ENCODE data around the gene CTPS2. TPM values are rescaled to one million over a fixed set of nuclear protein-coding genes. Genes with fewer than 3 reads are reported as not detected.
"Not testable (repeated sequence)": the region's sequence is repeated elsewhere in the genome, so short reads cannot be mapped to it uniquely, and the experiment has no call there.

The CTPS2 gene
- polyA plus RNA-seq, 1 donor = 43.4 TPM

DNA sequence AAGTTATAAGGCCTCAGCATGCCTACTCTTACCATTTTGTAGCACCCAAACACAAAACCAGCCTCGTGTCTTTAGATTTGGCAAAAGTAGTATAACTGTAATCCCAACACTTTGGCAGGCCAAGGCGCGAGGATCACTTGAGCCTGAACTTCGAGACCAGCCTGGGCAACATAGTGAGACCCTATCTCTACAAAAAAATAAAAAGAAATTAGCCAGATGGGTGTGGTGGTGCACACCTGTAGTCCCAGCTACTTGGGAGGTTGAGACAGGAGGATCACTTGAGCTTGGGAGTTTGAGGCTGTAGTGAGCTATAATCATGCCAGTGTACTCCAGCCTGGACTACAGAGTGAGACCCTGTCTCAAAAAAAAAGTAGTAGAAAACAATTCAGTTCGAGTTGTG lies 24.6 kb upstream of the CTPS2 start:
- WGBS (ENCODE audit: insufficient coverage, low lambda C conversion rate) = no CpG with 5 or more reads among the region's 5 CpGs
- no peak overlapping the region for H3K27ac ChIP-seq (ENCODE audit: low read length)
- no peak for DNase-seq
- H3K36me3 ChIP-seq (ENCODE audit: control insufficient read depth, insufficient read depth, low read length) = peaks cover 27% of the 10 kb centered on the region
- H3K27me3 ChIP-seq (ENCODE audit: control insufficient read depth, insufficient read depth, low read length) = no peaks in the 10 kb centered on the region
- H3K9me3 ChIP-seq (ENCODE audit: control insufficient read depth, low read depth, low read length) = no peaks in the 10 kb centered on the region
- no peaks in the 10 kb centered on the region for H3K4me1 ChIP-seq (ENCODE audit: control insufficient read depth, insufficient read depth, low read length)
- no peak overlapping the region for H3K4me3 ChIP-seq (ENCODE audit: low read length)

DNA sequence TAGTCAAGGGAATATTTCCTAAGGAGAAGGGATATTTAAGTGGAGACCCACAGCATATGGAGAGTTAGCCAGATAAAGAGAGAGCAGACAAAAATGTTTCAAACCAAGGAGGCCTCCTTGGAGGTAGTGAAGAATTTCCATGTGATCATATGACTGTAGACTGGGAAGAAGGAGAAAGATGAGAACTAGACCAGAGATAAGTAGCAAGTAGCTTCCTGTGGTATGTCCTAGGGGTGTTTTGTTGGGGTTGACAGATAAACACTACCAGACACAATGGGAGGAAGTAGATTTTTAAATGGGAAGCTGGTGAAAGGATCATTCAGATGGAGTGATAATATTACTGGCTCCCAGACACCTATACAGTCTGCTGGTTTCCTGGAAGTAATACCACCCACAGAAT lies 20.5 kb upstream of the CTPS2 start:
- Histone ChIP-seq H3K27ac (ENCODE audit: low read length) (no peak overlapping the region), H3K4me1 (ENCODE audit: control insufficient read depth, insufficient read depth, low read length) (peaks cover 2% of the 10 kb centered on the region)

DNA sequence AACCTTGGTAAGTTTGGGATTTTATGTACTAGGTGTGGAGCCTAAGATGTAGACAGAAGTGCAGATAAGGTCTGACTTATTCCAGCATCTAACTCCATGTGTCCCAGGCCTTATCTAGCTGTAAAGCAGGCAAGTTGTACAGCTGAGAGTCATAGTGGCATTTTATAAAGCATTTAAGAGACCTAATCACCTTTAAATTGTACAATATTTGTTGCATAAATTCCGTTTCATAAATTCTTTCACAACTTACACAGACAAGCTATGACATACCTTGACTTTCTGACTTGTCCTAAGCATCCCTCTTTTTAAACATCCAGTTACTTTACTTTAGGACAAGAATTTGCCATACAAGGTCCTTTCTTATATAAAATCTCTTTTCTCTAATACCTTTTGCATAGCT lies 18.0 kb upstream of the CTPS2 start:
- 100% methylated on average over 1 of the region's 1 CpG for WGBS (ENCODE audit: insufficient coverage, low lambda C conversion rate)
- Histone ChIP-seq H3K27me3 (ENCODE audit: control insufficient read depth, insufficient read depth, low read length) (no peaks in the 10 kb centered on the region), H3K36me3 (ENCODE audit: control insufficient read depth, insufficient read depth, low read length) (peaks cover 3% of the 10 kb centered on the region), H3K4me3 (ENCODE audit: low read length) (no peak overlapping the region), H3K27ac (ENCODE audit: low read length) (no peak overlapping the region), H3K4me1 (ENCODE audit: control insufficient read depth, insufficient read depth, low read length) (peaks cover 4% of the 10 kb centered on the region), H3K9me3 (ENCODE audit: control insufficient read depth, low read depth, low read length) (no peaks in the 10 kb centered on the region)
- no peak for DNase-seq

More for the DNA sequence above, 20.5 kb upstream of the CTPS2 start:
- H3K4me3 ChIP-seq (ENCODE audit: low read length) = no peak overlapping the region
- no peak for DNase-seq
- H3K27me3 ChIP-seq (ENCODE audit: control insufficient read depth, insufficient read depth, low read length) = no peaks in the 10 kb centered on the region
- H3K36me3 ChIP-seq (ENCODE audit: control insufficient read depth, insufficient read depth, low read length) = peaks cover 22% of the 10 kb centered on the region
- no peaks in the 10 kb centered on the region for H3K9me3 ChIP-seq (ENCODE audit: control insufficient read depth, low read depth, low read length)

DNA sequence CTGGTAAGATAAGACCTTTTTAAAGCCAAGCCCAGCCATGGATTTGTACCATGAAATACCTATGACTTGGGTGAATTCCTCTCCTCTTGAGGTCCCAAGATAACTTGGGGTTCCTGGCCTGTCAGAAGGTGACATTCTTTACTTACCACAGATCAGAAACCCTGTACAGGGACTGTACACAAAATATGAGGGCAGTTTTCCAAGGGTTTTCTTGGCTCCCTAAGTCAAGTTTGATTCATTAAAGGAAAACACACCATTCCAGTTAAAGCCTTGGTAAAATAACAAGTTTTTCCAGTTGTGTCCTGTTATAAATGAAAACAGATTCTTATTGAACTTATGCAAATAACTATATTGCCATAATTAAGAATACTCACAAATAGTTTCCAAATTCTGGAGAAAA lies 15.2 kb upstream of the CTPS2 start:
- DNase-seq = no peak
- no peaks in the 10 kb centered on the region for H3K9me3 ChIP-seq (ENCODE audit: control insufficient read depth, low read depth, low read length)
- H3K27ac ChIP-seq (ENCODE audit: low read length) = peak overlapping the region; percentile 56
- H3K36me3 ChIP-seq (ENCODE audit: control insufficient read depth, insufficient read depth, low read length) = no peaks in the 10 kb centered on the region
- H3K4me3 ChIP-seq (ENCODE audit: low read length) = no peak overlapping the region
- H3K27me3 ChIP-seq (ENCODE audit: control insufficient read depth, insufficient read depth, low read length) = no peaks in the 10 kb centered on the region
- peaks cover 18% of the 10 kb centered on the region for H3K4me1 ChIP-seq (ENCODE audit: control insufficient read depth, insufficient read depth, low read length)

DNA sequence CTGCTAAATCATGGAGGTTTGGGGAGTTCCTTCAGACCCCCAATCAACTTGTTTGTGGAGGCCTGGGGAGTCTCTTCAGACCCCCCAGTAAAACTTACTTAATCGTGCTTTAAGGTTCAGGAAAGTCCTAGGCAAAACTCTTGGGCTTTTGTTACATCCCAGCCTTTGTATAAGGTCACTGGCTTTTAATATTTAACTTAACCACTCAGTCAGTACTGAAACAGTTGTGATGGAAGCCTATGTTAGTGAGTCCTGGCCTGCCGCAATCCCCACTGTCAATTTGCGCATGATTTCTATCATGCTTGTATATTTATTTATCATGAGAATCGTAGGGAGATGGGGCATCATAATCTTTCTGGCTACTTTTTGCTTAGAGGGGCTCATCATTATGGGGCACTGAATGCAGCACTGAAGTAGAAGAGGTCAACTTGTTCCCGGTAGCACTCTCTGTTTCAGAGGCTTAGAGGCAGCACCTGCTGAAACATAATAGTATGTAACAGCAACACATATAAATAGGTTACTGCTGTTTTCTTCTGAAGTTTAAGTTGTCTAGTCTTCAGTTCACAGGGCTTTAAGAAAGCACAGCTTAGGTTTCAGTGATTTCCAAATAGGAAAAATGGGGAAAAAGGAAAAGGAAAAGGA lies 14.0 kb upstream of the CTPS2 start:
- peak in 1 of 2 donors; percentile 61 for DNase-seq
- no CpG with 5 or more reads among the region's 5 CpGs for WGBS (ENCODE audit: insufficient coverage, low lambda C conversion rate)
- H3K4me1 ChIP-seq (ENCODE audit: control insufficient read depth, insufficient read depth, low read length) = peaks cover 20% of the 10 kb centered on the region

DNA sequence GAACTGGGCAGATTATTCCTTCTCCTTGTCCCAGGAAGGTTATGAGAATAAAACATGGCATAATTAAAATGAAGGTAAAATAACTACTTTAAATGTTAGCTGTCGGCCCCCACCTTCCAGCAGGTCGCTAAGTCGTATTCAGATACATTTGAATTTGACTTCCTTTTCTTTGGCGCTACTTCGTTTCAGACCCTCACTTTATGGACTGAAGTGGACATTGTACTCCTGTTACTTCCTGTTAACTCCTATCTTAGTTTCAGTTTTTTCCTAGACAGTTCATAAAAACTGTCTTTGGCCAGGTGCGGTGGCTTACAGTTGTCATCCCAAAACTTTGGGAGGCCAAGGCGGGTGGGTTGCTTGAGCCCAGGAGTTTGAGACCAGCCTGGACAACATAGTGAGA lies 12.6 kb upstream of the CTPS2 start:
- H3K9me3 ChIP-seq (ENCODE audit: control insufficient read depth, low read depth, low read length) = no peaks in the 10 kb centered on the region
- WGBS (ENCODE audit: insufficient coverage, low lambda C conversion rate) = no CpG with 5 or more reads among the region's 7 CpGs
- H3K4me1 ChIP-seq (ENCODE audit: control insufficient read depth, insufficient read depth, low read length) = peaks cover 24% of the 10 kb centered on the region
- DNase-seq = peak; percentile 46 to 67
- no peaks in the 10 kb centered on the region for H3K27me3 ChIP-seq (ENCODE audit: control insufficient read depth, insufficient read depth, low read length)
- peak overlapping the region; percentile 96 for H3K27ac ChIP-seq (ENCODE audit: low read length)
- H3K4me3 ChIP-seq (ENCODE audit: low read length) = no peak overlapping the region
- no peaks in the 10 kb centered on the region for H3K36me3 ChIP-seq (ENCODE audit: control insufficient read depth, insufficient read depth, low read length)

More for the DNA sequence above, 14.0 kb upstream of the CTPS2 start:
- not testable (repeated sequence) for H3K27me3 ChIP-seq (ENCODE audit: control insufficient read depth, insufficient read depth, low read length); H3K4me3 ChIP-seq (ENCODE audit: low read length); H3K36me3 ChIP-seq (ENCODE audit: control insufficient read depth, insufficient read depth, low read length); H3K9me3 ChIP-seq (ENCODE audit: control insufficient read depth, low read depth, low read length)
- H3K27ac ChIP-seq (ENCODE audit: low read length) = peak overlapping the region; percentile 96

DNA sequence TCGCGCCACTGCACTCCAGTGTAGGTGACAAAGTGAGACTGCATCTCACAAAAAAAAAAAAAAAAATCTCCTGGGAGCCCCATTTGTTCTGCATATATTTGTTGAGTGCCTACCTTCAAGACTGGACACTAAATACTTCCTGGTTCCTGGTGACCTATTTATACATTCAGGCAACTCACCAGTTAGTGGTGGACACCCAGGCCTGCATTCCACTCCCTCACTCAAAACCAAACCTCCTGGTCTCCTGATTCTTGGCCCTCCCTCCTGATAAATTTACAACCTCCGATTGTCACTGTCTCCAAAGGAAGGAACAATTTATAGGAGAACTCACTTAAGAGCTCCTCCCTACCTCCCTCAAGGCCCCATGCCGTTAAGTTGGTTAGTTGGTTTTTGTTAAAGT lies 10.0 kb upstream of the CTPS2 start:
- H3K27me3 ChIP-seq (ENCODE audit: control insufficient read depth, insufficient read depth, low read length) = no peaks in the 10 kb centered on the region
- peak overlapping the region; percentile 0 for H3K4me3 ChIP-seq (ENCODE audit: low read length)
- peak overlapping the region; percentile 96 for H3K27ac ChIP-seq (ENCODE audit: low read length)
- peaks cover 22% of the 10 kb centered on the region for H3K4me1 ChIP-seq (ENCODE audit: control insufficient read depth, insufficient read depth, low read length)
- 60% methylated on average over 1 of the region's 4 CpGs for WGBS (ENCODE audit: insufficient coverage, low lambda C conversion rate)
- H3K36me3 ChIP-seq (ENCODE audit: control insufficient read depth, insufficient read depth, low read length) = no peaks in the 10 kb centered on the region
- H3K9me3 ChIP-seq (ENCODE audit: control insufficient read depth, low read depth, low read length) = no peaks in the 10 kb centered on the region
- no peak for DNase-seq

DNA sequence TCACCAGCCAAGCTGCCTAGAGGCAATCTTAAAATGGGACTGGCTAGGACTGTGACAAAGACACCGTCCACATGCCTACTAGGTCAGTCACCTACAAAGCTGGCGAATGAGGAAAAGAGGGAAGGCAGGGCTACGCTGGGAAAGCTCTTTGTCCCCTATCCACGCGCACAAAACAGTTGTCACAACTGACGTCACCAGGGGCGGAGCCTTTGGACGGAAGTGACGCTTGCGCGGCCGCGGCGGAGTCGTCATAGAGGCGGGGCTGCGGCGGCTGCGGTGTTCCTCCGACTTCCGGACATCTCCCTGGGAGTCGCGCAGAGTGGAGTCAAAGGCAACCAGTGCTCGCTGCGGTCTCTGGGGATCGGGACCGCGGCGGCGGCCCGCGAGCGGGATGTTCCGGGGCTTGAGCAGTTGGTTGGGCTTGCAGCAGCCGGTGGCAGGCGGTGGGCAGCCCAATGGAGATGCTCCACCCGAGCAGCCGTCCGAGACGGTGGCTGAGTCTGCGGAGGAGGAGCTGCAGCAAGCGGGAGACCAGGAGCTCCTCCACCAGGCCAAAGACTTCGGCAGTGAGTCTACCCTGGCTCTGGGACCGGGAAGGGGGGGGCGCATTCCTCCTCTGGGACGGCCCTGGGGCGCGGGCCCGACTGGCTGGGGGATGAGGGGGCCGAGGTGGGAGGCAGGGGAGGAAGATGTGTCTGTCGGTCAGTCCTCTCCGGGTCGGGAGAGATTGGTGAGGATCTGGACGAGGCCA lies 7.0 kb upstream of the CTPS2 start, which contains the start of gene SYAP1:
TSS of gene SYAP1 (plus strand) at position 279 of the 751 bp plus-strand sequence. CDS start at position 392, 113 bp downstream.
- WGBS (ENCODE audit: insufficient coverage, low lambda C conversion rate) = no CpG with 5 or more reads among the region's 54 CpGs
- Histone ChIP-seq H3K36me3 (ENCODE audit: control insufficient read depth, insufficient read depth, low read length) (no peaks in the 10 kb centered on the region), H3K9me3 (ENCODE audit: control insufficient read depth, low read depth, low read length) (no peaks in the 10 kb centered on the region), H3K27ac (ENCODE audit: low read length) (peak within 1 kb of the TSS; percentile 100), H3K4me3 (ENCODE audit: low read length) (peak within 1 kb of the TSS; percentile 95), H3K4me1 (ENCODE audit: control insufficient read depth, insufficient read depth, low read length) (peaks cover 13% of the 10 kb centered on the region), H3K27me3 (ENCODE audit: control insufficient read depth, insufficient read depth, low read length) (no peaks in the 10 kb centered on the region)
- peak; percentile 96 to 98 for DNase-seq

DNA sequence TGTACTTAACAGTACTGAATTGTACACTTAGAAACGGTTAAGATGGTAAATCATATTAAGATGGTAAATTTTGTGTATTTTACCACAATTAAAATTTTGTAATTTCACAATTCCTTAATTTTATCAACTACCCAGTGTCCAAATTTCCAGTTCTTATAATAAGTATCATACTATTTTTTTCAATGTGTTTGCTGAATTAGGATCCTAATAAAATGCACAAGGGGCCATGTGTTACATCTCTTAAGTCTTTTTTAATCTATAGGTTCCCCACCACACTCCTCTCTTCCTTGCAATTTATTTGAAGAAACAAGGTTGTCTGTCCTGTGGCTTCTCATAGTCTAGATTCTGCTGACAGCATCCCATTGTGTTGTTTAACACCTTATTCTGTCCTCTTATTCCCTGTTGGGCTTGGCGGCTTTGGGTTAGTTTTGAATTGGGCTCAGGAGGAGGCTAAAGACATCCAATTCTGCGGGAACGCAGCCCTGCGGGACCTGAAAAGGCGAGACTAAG lies 6.4 kb upstream of the CTPS2 start:
- no peaks in the 10 kb centered on the region for H3K9me3 ChIP-seq (ENCODE audit: control insufficient read depth, low read depth, low read length)
- no peaks in the 10 kb centered on the region for H3K36me3 ChIP-seq (ENCODE audit: control insufficient read depth, insufficient read depth, low read length)
- no peak for DNase-seq
- H3K4me3 ChIP-seq (ENCODE audit: low read length) = peak overlapping the region; percentile 95
- H3K4me1 ChIP-seq (ENCODE audit: control insufficient read depth, insufficient read depth, low read length) = peaks cover 9% of the 10 kb centered on the region
- peak overlapping the region; percentile 100 for H3K27ac ChIP-seq (ENCODE audit: low read length)
- WGBS (ENCODE audit: insufficient coverage, low lambda C conversion rate) = no CpG with 5 or more reads among the region's 6 CpGs
- no peaks in the 10 kb centered on the region for H3K27me3 ChIP-seq (ENCODE audit: control insufficient read depth, insufficient read depth, low read length)

DNA sequence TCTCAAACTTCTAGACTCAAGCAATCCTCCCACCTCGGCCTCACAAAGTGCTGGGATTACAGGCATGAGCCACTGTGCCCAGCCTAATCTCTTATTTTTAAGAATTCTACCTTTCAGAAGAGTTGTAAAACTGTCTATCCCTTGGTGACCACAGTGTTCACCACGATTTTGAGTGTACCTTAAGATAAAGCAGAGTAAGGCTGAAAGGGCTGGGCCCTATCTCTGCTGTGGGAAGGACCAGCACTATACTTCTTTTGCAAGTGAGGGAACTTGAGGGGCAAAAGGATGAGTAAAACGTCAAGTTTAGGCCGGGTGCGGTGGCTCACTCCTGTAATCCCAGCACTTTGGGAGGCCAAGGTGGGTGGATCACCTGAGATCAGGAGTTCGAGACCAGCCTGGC lies 4.0 kb upstream of the CTPS2 start:
- no CpG with 5 or more reads among the region's 6 CpGs for WGBS (ENCODE audit: insufficient coverage, low lambda C conversion rate)
- not testable (repeated sequence) for H3K36me3 ChIP-seq (ENCODE audit: control insufficient read depth, insufficient read depth, low read length)

More for the DNA sequence above, 4.0 kb upstream of the CTPS2 start:
- H3K27ac ChIP-seq (ENCODE audit: low read length); H3K9me3 ChIP-seq (ENCODE audit: control insufficient read depth, low read depth, low read length); H3K4me1 ChIP-seq (ENCODE audit: control insufficient read depth, insufficient read depth, low read length); H3K27me3 ChIP-seq (ENCODE audit: control insufficient read depth, insufficient read depth, low read length); DNase-seq; H3K4me3 ChIP-seq (ENCODE audit: low read length): not testable (repeated sequence)
